Natural killer cell (primary cell): Measurements from ENCODE around the gene EMP2. TPM values are rescaled to one million over a fixed set of nuclear protein-coding genes. Genes with fewer than 3 reads are reported as not detected.

Source experiments
- ATAC-seq, 3 donors: fragments of 150-1000 bp in 2 of 3; fragments of 200-7000 bp in 1 of 3; cut with Tn5 transposase; 1 replicate in 1 of 3; 2 replicates in 2 of 3; pipeline ENCODE4 v1.10.0; 2021; ENCODE audit warnings: mild to moderate bottlenecking in 2 of 3, moderate library complexity in 2 of 3
- DNase-seq, 2 donors: peaks; one replicate each; pipeline versions ENCODE4 v3.0.0 to v3.0.0-alpha.2; 2013 to 2021; ENCODE audit warnings: mixed read lengths in 1 of 2
- H3K27ac ChIP-seq: one replicate; pipeline ENCODE4 v1.5.1; 2013; ENCODE audit warnings: mild to moderate bottlenecking, low read length
- H3K27me3 ChIP-seq: one replicate; pipeline ENCODE4 v1.6.1; 2013; ENCODE audit warnings: low read length; ENCODE audit not compliant: control insufficient read depth, insufficient read depth
- H3K36me3 ChIP-seq: one replicate; pipeline ENCODE4 v1.6.1; 2013; ENCODE audit warnings: low read length; ENCODE audit not compliant: control insufficient read depth, insufficient read depth
- H3K4me1 ChIP-seq: one replicate; pipeline ENCODE4 v1.6.1; 2013; ENCODE audit warnings: low read length; ENCODE audit not compliant: control insufficient read depth, insufficient read depth
- H3K4me3 ChIP-seq: one replicate; pipeline ENCODE4 v1.5.1; 2013; ENCODE audit warnings: low read length
- H3K9me3 ChIP-seq: one replicate; pipeline ENCODE4 v1.6.1; 2013; ENCODE audit warnings: low read length; ENCODE audit not compliant: control insufficient read depth, insufficient read depth
- H3K27ac Mint-ChIP-seq, 2 donors: one replicate each; pipeline ENCODE4 v1.8.0; 2022; ENCODE audit warnings: mild to moderate bottlenecking in 2 of 2, mixed read lengths in 2 of 2, moderate library complexity in 1 of 2
- H3K27me3 Mint-ChIP-seq, 2 donors: one replicate each; pipeline ENCODE4 v1.8.0; 2022; ENCODE audit warnings: low read depth in 2 of 2, mixed read lengths in 2 of 2
- H3K36me3 Mint-ChIP-seq: one replicate; pipeline ENCODE4 v1.8.0; 2022; ENCODE audit warnings: mixed read lengths
- H3K4me1 Mint-ChIP-seq, 2 donors: one replicate each; pipeline ENCODE4 v1.8.0; 2022; ENCODE audit warnings: mixed read lengths in 2 of 2
- H3K4me3 Mint-ChIP-seq: one replicate; pipeline ENCODE4 v1.8.0; 2022; ENCODE audit warnings: mild to moderate bottlenecking, moderate library complexity, mixed read lengths
- H3K9me3 Mint-ChIP-seq, 2 donors: one replicate each; pipeline ENCODE4 v1.8.0; 2022; ENCODE audit warnings: mixed read lengths in 2 of 2
- CTCF ChIP-seq: fragments of 200-600 bp; IDR thresholded peaks from one replicate; pipeline ENCODE4 v1.8.0; 2022; ENCODE audit warnings: antibody characterized with exemption
- WGBS: methylation state at CpG from one replicate; pipeline ENCODE4 v1.1.7; 2013; ENCODE audit warnings: missing lambda C conversion rate; ENCODE audit not compliant: insufficient coverage; 5-methylcytosine and 5-hydroxymethylcytosine counted together
- intact Hi-C: fragments of 100-400 bp; cut with micrococcal nuclease; formaldehyde crosslinking; loops from one replicate; pipeline ENCODE4 v1.14.2; 2022
- total RNA-seq, 4 donors: library from RNA; stranded (reverse); fragments of 120-200 nt in 1 of 4; gene quantifications; one replicate each; pipeline versions ENCODE4 v1.2.3 to v1.2.4, GENCODE V29; 2013 to 2022

The EMP2 gene
- total RNA-seq, 3 donors from 2014 or later (not counting 1 experiment from before 2014, with no cell fraction given): not detected

- Histone ChIP-seq H3K27ac (no peak overlapping the region), H3K4me1 (no peaks in the 10 kb centered on the region), H3K36me3 (no peaks in the 10 kb centered on the region), H3K9me3 (no peaks in the 10 kb centered on the region), H3K27me3 (no peaks in the 10 kb centered on the region), H3K4me3 (no peak overlapping the region)
- H3K27ac Mint-ChIP-seq: no peak overlapping the region
- peaks cover 15% of the 10 kb centered on the region in 2 donors for H3K27me3 Mint-ChIP-seq
- DNase-seq: no peak
- no peak overlapping the region for H3K4me3 Mint-ChIP-seq
- ATAC-seq: no peak
- no peak for TF ChIP-seq CTCF
- intact Hi-C loops: no loop called here
- WGBS: 100% methylated on average over 3 of the region's 3 CpGs
- H3K9me3 Mint-ChIP-seq: no peaks in the 10 kb centered on the region
- no peaks in the 10 kb centered on the region for H3K4me1 Mint-ChIP-seq
- H3K36me3 Mint-ChIP-seq: no peaks in the 10 kb centered on the region
Measured at GRCh38 chr16:10605636-10606035, 25.2 kb upstream of the EMP2 start.

- TF ChIP-seq CTCF: no peak
- intact Hi-C loops: no loop called here
- no peaks in the 10 kb centered on the region for H3K4me1 Mint-ChIP-seq
- no peak overlapping the region for H3K27ac Mint-ChIP-seq
- no peaks in the 10 kb centered on the region for H3K9me3 ChIP-seq
- H3K27ac ChIP-seq: no peak overlapping the region
- H3K9me3 Mint-ChIP-seq: no peaks in the 10 kb centered on the region
- DNase-seq (no peak), ATAC-seq (no peak)
- no peaks in the 10 kb centered on the region for H3K36me3 ChIP-seq
- peaks cover 8 to 17% of the 10 kb centered on the region in 2 donors for H3K27me3 Mint-ChIP-seq
- H3K4me3 ChIP-seq: no peak overlapping the region
- WGBS: 79% methylated on average over 13 of the region's 13 CpGs
- no peaks in the 10 kb centered on the region for H3K36me3 Mint-ChIP-seq
- no peak overlapping the region for H3K4me3 Mint-ChIP-seq
- peaks cover 3% of the 10 kb centered on the region for H3K4me1 ChIP-seq
- H3K27me3 ChIP-seq: peaks cover 3% of the 10 kb centered on the region
Measured at GRCh38 chr16:10601444-10602408, 21.3 kb upstream of the EMP2 start.

DNA sequence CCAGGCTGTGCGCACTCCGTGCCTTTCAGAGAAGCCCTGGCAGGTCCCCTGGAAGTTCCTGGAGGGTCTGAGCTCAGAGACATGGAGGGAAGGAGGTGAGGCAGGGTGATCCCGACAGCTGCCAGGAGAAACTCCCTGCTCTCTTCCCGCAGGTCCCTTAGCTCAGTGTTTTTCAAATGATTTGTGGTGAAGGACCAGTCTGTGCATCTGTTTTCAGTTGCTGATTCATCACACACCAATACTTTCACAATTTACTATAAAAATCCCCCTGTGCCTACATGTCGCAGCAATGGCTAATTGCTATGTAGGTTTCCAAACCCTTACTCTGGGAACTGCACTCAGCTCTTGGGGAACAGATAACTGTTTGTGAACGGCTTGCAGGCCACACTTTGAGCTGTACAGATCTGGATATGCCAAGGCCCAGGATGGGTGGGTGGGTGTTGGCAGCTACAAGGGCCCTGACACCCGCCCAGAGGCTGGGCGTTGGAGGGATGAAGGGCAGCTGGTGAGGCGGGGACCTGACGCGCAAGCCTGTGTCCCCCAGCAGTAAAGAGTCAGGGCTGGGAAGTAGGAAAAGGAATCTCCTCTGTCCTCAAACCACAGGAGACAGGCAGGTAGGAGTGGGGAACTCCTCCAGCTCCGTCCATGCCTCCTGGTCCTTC is 20.5 kb upstream of the EMP2 start:
- no peak overlapping the region for H3K4me3 ChIP-seq
- peaks cover 3% of the 10 kb centered on the region for H3K27me3 ChIP-seq
- Mint-ChIP-seq H3K4me3 (no peak overlapping the region), H3K27me3 (peaks cover 5 to 9% of the 10 kb centered on the region in 2 donors), H3K36me3 (no peaks in the 10 kb centered on the region), H3K9me3 (no peaks in the 10 kb centered on the region), H3K27ac (no peak overlapping the region), H3K4me1 (no peaks in the 10 kb centered on the region)
- no peaks in the 10 kb centered on the region for H3K36me3 ChIP-seq
- H3K4me1 ChIP-seq: peaks cover 3% of the 10 kb centered on the region
- no peak for TF ChIP-seq CTCF
- no peaks in the 10 kb centered on the region for H3K9me3 ChIP-seq
- ATAC-seq: no peak
- 76% methylated on average over 9 of the region's 12 CpGs for WGBS
- intact Hi-C loops: no loop called here
- no peak overlapping the region for H3K27ac ChIP-seq
- DNase-seq: no peak
